ENCODE data around the gene SEPTIN5.

DNA sequence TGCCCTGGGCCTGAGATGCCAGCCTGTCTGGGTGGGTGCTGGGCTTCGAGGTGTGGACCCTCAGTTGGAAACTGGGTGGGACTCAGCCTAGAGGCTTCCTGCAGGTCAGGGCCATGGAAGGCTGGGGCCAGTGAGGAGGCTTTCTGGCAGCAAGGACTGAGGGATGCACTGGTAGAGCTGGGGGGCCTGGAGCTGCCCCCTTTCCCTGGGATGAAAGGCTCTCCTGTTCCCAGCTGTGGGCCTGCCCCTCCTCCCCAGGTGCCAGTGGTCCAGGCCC, 2.5 kb downstream of the SEPTIN5 start:
- TF ChIP-seq, protein P1, sequence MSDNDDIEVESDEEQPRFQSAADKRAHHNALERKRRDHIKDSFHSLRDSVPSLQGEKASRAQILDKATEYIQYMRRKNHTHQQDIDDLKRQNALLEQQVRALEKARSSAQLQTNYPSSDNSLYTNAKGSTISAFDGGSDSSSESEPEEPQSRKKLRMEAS (CRISPR knock-in tag; IDR thresholded peaks at IDR 0.05) = no peak
- TF ChIP-seq, protein P2, sequence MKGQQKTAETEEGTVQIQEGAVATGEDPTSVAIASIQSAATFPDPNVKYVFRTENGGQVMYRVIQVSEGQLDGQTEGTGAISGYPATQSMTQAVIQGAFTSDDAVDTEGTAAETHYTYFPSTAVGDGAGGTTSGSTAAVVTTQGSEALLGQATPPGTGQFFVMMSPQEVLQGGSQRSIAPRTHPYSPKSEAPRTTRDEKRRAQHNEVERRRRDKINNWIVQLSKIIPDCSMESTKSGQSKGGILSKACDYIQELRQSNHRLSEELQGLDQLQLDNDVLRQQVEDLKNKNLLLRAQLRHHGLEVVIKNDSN (CRISPR knock-in tag; IDR thresholded peaks at IDR 0.05) = no peak
- TF ChIP-seq ZNF121 (CRISPR knock-in tag; IDR thresholded peaks at IDR 0.05) = no peak
- TF ChIP-seq, protein P3, sequence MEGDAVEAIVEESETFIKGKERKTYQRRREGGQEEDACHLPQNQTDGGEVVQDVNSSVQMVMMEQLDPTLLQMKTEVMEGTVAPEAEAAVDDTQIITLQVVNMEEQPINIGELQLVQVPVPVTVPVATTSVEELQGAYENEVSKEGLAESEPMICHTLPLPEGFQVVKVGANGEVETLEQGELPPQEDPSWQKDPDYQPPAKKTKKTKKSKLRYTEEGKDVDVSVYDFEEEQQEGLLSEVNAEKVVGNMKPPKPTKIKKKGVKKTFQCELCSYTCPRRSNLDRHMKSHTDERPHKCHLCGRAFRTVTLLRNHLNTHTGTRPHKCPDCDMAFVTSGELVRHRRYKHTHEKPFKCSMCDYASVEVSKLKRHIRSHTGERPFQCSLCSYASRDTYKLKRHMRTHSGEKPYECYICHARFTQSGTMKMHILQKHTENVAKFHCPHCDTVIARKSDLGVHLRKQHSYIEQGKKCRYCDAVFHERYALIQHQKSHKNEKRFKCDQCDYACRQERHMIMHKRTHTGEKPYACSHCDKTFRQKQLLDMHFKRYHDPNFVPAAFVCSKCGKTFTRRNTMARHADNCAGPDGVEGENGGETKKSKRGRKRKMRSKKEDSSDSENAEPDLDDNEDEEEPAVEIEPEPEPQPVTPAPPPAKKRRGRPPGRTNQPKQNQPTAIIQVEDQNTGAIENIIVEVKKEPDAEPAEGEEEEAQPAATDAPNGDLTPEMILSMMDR (IDR thresholded peaks at IDR 0.05) = no peak
- no peak for TF ChIP-seq TP53 (CRISPR knock-in tag; IDR thresholded peaks at IDR 0.05)
- TF ChIP-seq ESRRA (CRISPR knock-in tag; IDR thresholded peaks at IDR 0.05; ENCODE audit: borderline replicate concordance) = no peak
- TF ChIP-seq ATF1 (CRISPR knock-in tag; IDR thresholded peaks at IDR 0.05) = no peak
- TF ChIP-seq NFYB (CRISPR knock-in tag; conservative IDR thresholded peaks at IDR 0.05; ENCODE audit: low read depth) = no peak
- TF ChIP-seq, protein P4, sequence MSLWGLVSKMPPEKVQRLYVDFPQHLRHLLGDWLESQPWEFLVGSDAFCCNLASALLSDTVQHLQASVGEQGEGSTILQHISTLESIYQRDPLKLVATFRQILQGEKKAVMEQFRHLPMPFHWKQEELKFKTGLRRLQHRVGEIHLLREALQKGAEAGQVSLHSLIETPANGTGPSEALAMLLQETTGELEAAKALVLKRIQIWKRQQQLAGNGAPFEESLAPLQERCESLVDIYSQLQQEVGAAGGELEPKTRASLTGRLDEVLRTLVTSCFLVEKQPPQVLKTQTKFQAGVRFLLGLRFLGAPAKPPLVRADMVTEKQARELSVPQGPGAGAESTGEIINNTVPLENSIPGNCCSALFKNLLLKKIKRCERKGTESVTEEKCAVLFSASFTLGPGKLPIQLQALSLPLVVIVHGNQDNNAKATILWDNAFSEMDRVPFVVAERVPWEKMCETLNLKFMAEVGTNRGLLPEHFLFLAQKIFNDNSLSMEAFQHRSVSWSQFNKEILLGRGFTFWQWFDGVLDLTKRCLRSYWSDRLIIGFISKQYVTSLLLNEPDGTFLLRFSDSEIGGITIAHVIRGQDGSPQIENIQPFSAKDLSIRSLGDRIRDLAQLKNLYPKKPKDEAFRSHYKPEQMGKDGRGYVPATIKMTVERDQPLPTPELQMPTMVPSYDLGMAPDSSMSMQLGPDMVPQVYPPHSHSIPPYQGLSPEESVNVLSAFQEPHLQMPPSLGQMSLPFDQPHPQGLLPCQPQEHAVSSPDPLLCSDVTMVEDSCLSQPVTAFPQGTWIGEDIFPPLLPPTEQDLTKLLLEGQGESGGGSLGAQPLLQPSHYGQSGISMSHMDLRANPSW (CRISPR knock-in tag; conservative IDR thresholded peaks at IDR 0.05; ENCODE audit: low read depth) = no peak

All from WTC11 (cell line).